Measurements from ENCODE around the gene AFAP1. TPM values are rescaled to one million over a fixed set of nuclear protein-coding genes. Genes with fewer than 3 reads are reported as not detected.

AFAP1 gene
- total and polyA plus RNA-seq, 2 of the 8 experiments (the other 6 are each of a cell fraction or from before 2014, with no cell fraction given), result 3.6 to 18.2 TPM

GRCh38 chr4:7981738-7982394 is 42.2 kb upstream of the AFAP1 start (continued):
- TF ChIP-seq TCF12 (IDR thresholded peaks at IDR 0.05; ENCODE audit: low read depth, low read length) (no peak), CREB1 (IDR thresholded peaks at IDR 0.05) (no peak), NRF1 (IDR thresholded peaks at IDR 0.05; ENCODE audit: low read depth, low read length) (no peak), KDM1A (IDR thresholded peaks at IDR 0.05; ENCODE audit: borderline replicate concordance, low read length) (no peak), CEBPB (IDR thresholded peaks at IDR 0.05; ENCODE audit: low read depth, low read length) (no peak), HDAC6 (IDR thresholded peaks at IDR 0.05; ENCODE audit: low read depth, low read length) (no peak)

Data from H1 (cell line).